Naive thymus-derived CD4-positive, alpha-beta T cell (primary cell): ENCODE measurements around the gene SYVN1. TPM values are rescaled to one million over a fixed set of nuclear protein-coding genes. Genes with fewer than 3 reads are reported as not detected.

ENCODE experiments used
- ATAC-seq: fragments of 150-1000 bp; cut with Tn5 transposase; 2 replicates; pipeline ENCODE4 v1.10.0; 2021; ENCODE audit warnings: mild to moderate bottlenecking, moderate library complexity
- CTCF ChIA-PET: fragments of 350-600 bp; sonication (Branson Sonifier 250); formaldehyde crosslinking; loops from one replicate; lab custom pipeline; 2021; ENCODE audit warnings: antibody characterized with exemption; lab: Charles Lee
- POLR2A ChIA-PET: fragments of 350-600 bp; sonication (Branson Sonifier 250); formaldehyde crosslinking; loops from one replicate; lab custom pipeline; 2021; ENCODE audit warnings: antibody characterized with exemption, inconsistent platforms; lab: Charles Lee
- DNase-seq, 9 donors: peaks; one replicate each; pipeline versions ENCODE4 v3.0.0 to v3.0.0-alpha.2; 2020 to 2022; ENCODE audit warnings: mixed read lengths in 1 of 9
- H3K27ac ChIP-seq: one replicate; pipeline ENCODE4 v1.7.0; 2013; ENCODE audit warnings: mild to moderate bottlenecking, low read depth, low read length, moderate library complexity
- H3K27me3 ChIP-seq, 2 donors: one replicate each; pipeline ENCODE4 v1.7.0; 2013; ENCODE audit warnings: low read length in 2 of 2, mild to moderate bottlenecking in 2 of 2, moderate library complexity in 2 of 2; ENCODE audit not compliant: control insufficient read depth in 2 of 2, insufficient read depth in 2 of 2
- H3K36me3 ChIP-seq, 3 experiments: 1 replicate in 2 of 3; 2 replicates in 1 of 3; pipeline ENCODE4 v1.7.0; 2013; ENCODE audit warnings: low read length in 3 of 3, mild to moderate bottlenecking in 3 of 3, moderate library complexity in 1 of 3; ENCODE audit not compliant: insufficient read depth in 3 of 3, control insufficient read depth in 2 of 3
- H3K4me1 ChIP-seq, 2 donors: one replicate each; pipeline ENCODE4 v1.7.0; 2013; ENCODE audit warnings: low read length in 2 of 2, mild to moderate bottlenecking in 2 of 2, moderate library complexity in 1 of 2; ENCODE audit not compliant: control insufficient read depth in 2 of 2, insufficient read depth in 2 of 2
- H3K4me3 ChIP-seq: 2 replicates; pipeline ENCODE4 v1.7.0; 2013; ENCODE audit warnings: mild to moderate bottlenecking, low read length
- H3K9me3 ChIP-seq, 3 experiments: 1 replicate in 2 of 3; 2 replicates in 1 of 3; pipeline ENCODE4 v1.7.0; 2013; ENCODE audit warnings: low read length in 3 of 3; ENCODE audit not compliant: control insufficient read depth in 2 of 3
- H3K27ac Mint-ChIP-seq, 9 donors: one replicate each; pipeline ENCODE4 v1.8.0; 2020 to 2022; ENCODE audit warnings: mixed read lengths in 9 of 9, mild to moderate bottlenecking in 8 of 9, moderate library complexity in 5 of 9, inconsistent platforms in 2 of 9
- H3K27me3 Mint-ChIP-seq, 5 donors: one replicate each; pipeline ENCODE4 v1.8.0; 2021 to 2022; ENCODE audit warnings: mixed read lengths in 5 of 5, mild to moderate bottlenecking in 1 of 5
- H3K36me3 Mint-ChIP-seq, 5 donors: one replicate each; pipeline ENCODE4 v1.8.0; 2020 to 2022; ENCODE audit warnings: mixed read lengths in 5 of 5, mild to moderate bottlenecking in 3 of 5, inconsistent platforms in 1 of 5
- H3K4me1 Mint-ChIP-seq, 7 donors: one replicate each; pipeline ENCODE4 v1.8.0; 2020 to 2022; ENCODE audit warnings: mixed read lengths in 7 of 7, mild to moderate bottlenecking in 3 of 7, inconsistent platforms in 1 of 7
- H3K4me3 Mint-ChIP-seq, 10 donors: one replicate each; pipeline ENCODE4 v1.8.0; 2020 to 2022; ENCODE audit warnings: mild to moderate bottlenecking in 10 of 10, mixed read lengths in 10 of 10, moderate library complexity in 6 of 10, inconsistent platforms in 2 of 10
- H3K9me3 Mint-ChIP-seq, 11 donors: one replicate each; pipeline ENCODE4 v1.8.0; 2020 to 2022; ENCODE audit warnings: mixed read lengths in 11 of 11, mild to moderate bottlenecking in 4 of 11, inconsistent platforms in 1 of 11, moderate library complexity in 1 of 11
- intact Hi-C, 2 donors: fragments of 100-400 bp; cut with micrococcal nuclease; formaldehyde crosslinking; loops; one replicate each; pipeline ENCODE4 v1.15.1; 2023
- polyA plus RNA-seq, 2 donors: library from polyadenylated mRNA; unstranded; fragments of 300-500 nt; fragmentation: Illumina TruSeq; gene quantifications; one replicate each; pipeline ENCODE4 v1.2.3, GENCODE V29; 2021
- total RNA-seq, 6 experiments: library from RNA in 5 of 6; stranded (reverse) in 5 of 6; gene quantifications; 1 replicate in 5 of 6; 2 replicates in 1 of 6; pipeline ENCODE4 v1.2.3 and lab custom pipeline; 2021 to 2026

SYVN1 gene
- total and polyA plus RNA-seq, 7 experiments from 2014 or later: 8.6 to 84.6 (median 67.5) TPM

GRCh38 chr11:65109231-65110198 lies 24.8 kb downstream of the SYVN1 start:
- intact Hi-C loops: loop anchor here (1.0 to 10.0 kb wide), 15 partner anchors 9 to 403 kb away; partner anchors contain the start of genes CAPN1 (in 2 of the 2), ARL2 (in 1 of the 2), CDC42EP2 (in 1 of the 2) and CDCA5 (in 1 of the 2)
- peaks cover 28 to 45% (median 38%) of the 10 kb centered on the region in 7 donors for H3K4me1 Mint-ChIP-seq
- POLR2A ChIA-PET: interaction anchor here (1.0 to 7.5 kb wide), 12 partner anchors 9 to 400 kb away, joined by 3 to 98 read pairs (median 4); partner anchors contain the start of genes ARL2, CAPN1, DPF2 and FAU
- peaks cover 0 to 15% (median 8%) of the 10 kb centered on the region in 5 donors for H3K36me3 Mint-ChIP-seq
- Histone ChIP-seq H3K36me3 (peaks cover 0 to 46% (median 4%) of the 10 kb centered on the region in 3 experiments), H3K27ac (peak overlapping the region; percentile 70), H3K27me3 (no peaks in the 10 kb centered on the region), H3K9me3 (no peaks in the 10 kb centered on the region), H3K4me1 (peaks cover 21 to 23% of the 10 kb centered on the region in 2 donors), H3K4me3 (no peak overlapping the region)
- ATAC-seq (no peak), DNase-seq (no peak)
- H3K27me3 Mint-ChIP-seq: no peaks in the 10 kb centered on the region
- no peak overlapping the region for H3K4me3 Mint-ChIP-seq
- H3K9me3 Mint-ChIP-seq: no peaks in the 10 kb centered on the region
- CTCF ChIA-PET: interaction anchor here (0.5 to 4.1 kb wide), 10 partner anchors 8 to 294 kb away, joined by 3 to 48 read pairs (median 4); partner anchors contain the start of genes CAPN1, FAU and MRPL49
- H3K27ac Mint-ChIP-seq: peak overlapping the region in 8 of 9 donors; percentile 50 to 100 (median 88)

DNA sequence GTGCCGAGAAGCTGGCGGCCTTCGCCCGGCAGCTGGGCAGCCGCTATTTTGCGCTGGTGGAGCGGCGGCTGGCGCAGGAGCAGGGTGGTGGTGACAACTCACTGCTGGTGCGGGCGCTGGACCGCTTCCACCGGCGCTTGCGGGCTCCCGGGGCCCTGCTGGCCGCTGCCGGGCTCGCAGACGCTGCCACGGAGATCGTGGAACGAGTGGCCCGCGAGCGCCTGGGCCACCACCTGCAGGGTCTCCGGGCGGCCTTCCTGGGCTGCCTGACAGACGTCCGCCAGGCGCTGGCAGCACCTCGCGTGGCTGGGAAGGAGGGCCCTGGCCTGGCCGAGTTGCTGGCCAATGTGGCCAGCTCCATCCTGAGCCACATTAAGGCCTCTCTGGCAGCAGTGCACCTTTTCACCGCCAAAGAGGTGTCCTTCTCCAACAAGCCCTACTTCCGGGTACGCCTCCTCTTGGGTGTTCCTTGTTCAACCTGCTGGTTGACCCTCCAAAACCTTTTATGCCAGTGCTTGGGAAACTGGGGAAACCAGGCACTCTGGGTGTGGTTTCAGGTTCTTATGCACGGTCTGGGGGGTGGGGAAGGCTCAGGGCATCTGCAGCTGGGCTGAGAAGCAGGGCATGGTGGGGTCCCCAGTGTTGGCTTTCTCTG lies 25.7 kb downstream of the SYVN1 start:
- Mint-ChIP-seq H3K36me3 (peaks cover 0 to 15% (median 9%) of the 10 kb centered on the region in 5 donors), H3K4me3 (no peak overlapping the region), H3K9me3 (no peaks in the 10 kb centered on the region), H3K27ac (no peak overlapping the region), H3K27me3 (no peaks in the 10 kb centered on the region), H3K4me1 (peaks cover 30 to 41% (median 33%) of the 10 kb centered on the region in 7 donors)
- ChIA-PET CTCF (interaction anchor here (0.6 to 1.2 kb wide), 2 partner anchors 17 to 620 kb away, joined by 3 read pairs; no protein-coding TSS in a partner anchor), POLR2A (interaction anchor here (0.6 to 7.5 kb wide), 4 partner anchors 9 to 23 kb away, joined by 3 to 98 read pairs (median 40); partner anchors contain the start of genes FAU, MRPL49, VPS51 and ZNHIT2)
- Histone ChIP-seq H3K4me3 (no peak overlapping the region), H3K9me3 (no peaks in the 10 kb centered on the region), H3K27me3 (no peaks in the 10 kb centered on the region), H3K27ac (no peak overlapping the region), H3K36me3 (peaks cover 0 to 47% (median 4%) of the 10 kb centered on the region in 3 experiments), H3K4me1 (peaks cover 19 to 22% of the 10 kb centered on the region in 2 donors)
- intact Hi-C loops: no loop called here
- DNase-seq (no peak), ATAC-seq (no peak)

GRCh38 chr11:65107751-65108468 lies 26.4 kb downstream of the SYVN1 start:
- no peaks in the 10 kb centered on the region for H3K27me3 ChIP-seq
- H3K4me3 ChIP-seq: no peak overlapping the region
- ChIA-PET POLR2A (interaction anchor here (0.6 to 7.5 kb wide), 4 partner anchors 9 to 24 kb away, joined by 3 to 98 read pairs (median 40); partner anchors contain the start of genes FAU, MRPL49, VPS51 and ZNHIT2), CTCF (interaction anchor here (0.6 kb wide), 1 partner anchor 620 kb away, joined by 3 read pairs; no protein-coding TSS in a partner anchor)
- H3K27me3 Mint-ChIP-seq: no peaks in the 10 kb centered on the region
- H3K9me3 ChIP-seq: no peaks in the 10 kb centered on the region
- H3K27ac Mint-ChIP-seq: no peak overlapping the region
- H3K9me3 Mint-ChIP-seq: no peaks in the 10 kb centered on the region
- H3K27ac ChIP-seq: no peak overlapping the region
- H3K4me1 Mint-ChIP-seq: peaks cover 28 to 35% (median 33%) of the 10 kb centered on the region in 7 donors
- DNase-seq (no peak), ATAC-seq (no peak)
- H3K36me3 ChIP-seq: peaks cover 0 to 47% (median 4%) of the 10 kb centered on the region in 3 experiments
- H3K4me3 Mint-ChIP-seq: no peak overlapping the region
- intact Hi-C loops: no loop called here
- H3K36me3 Mint-ChIP-seq: peaks cover 0 to 18% (median 9%) of the 10 kb centered on the region in 5 donors
- peaks cover 13 to 15% of the 10 kb centered on the region in 2 donors for H3K4me1 ChIP-seq

GRCh38 chr11:65107078-65107477 lies 27.2 kb downstream of the SYVN1 start:
- no peak for ATAC-seq
- no peak for DNase-seq
- H3K27me3 Mint-ChIP-seq: no peaks in the 10 kb centered on the region
- no peaks in the 10 kb centered on the region for H3K27me3 ChIP-seq
- peaks cover 26 to 35% (median 33%) of the 10 kb centered on the region in 7 donors for H3K4me1 Mint-ChIP-seq
- CTCF ChIA-PET: no interaction called here
- H3K4me3 ChIP-seq: no peak overlapping the region
- no peaks in the 10 kb centered on the region for H3K9me3 Mint-ChIP-seq
- peaks cover 13% of the 10 kb centered on the region in 2 donors for H3K4me1 ChIP-seq
- no peak overlapping the region for H3K4me3 Mint-ChIP-seq
- no peaks in the 10 kb centered on the region for H3K9me3 ChIP-seq
- H3K27ac ChIP-seq: no peak overlapping the region
- POLR2A ChIA-PET: interaction anchor here (1.0 to 7.5 kb wide), 2 partner anchors 15 to 84 kb away, joined by 3 to 98 read pairs; partner anchors contain the start of genes FAU and MRPL49
- H3K27ac Mint-ChIP-seq: peak overlapping the region in 1 of 9 donors; percentile 52
- H3K36me3 ChIP-seq: peaks cover 0 to 53% (median 4%) of the 10 kb centered on the region in 3 experiments
- intact Hi-C loops: no loop called here
- peaks cover 0 to 18% (median 9%) of the 10 kb centered on the region in 5 donors for H3K36me3 Mint-ChIP-seq

- POLR2A ChIA-PET: interaction anchor here (0.7 to 1.5 kb wide), 4 partner anchors 31 to 1734 kb away, joined by 3 read pairs; no protein-coding TSS in a partner anchor
- H3K36me3 Mint-ChIP-seq: peaks cover 0 to 22% (median 8%) of the 10 kb centered on the region in 5 donors
- no peaks in the 10 kb centered on the region for H3K27me3 Mint-ChIP-seq
- DNase-seq (no peak), ATAC-seq (no peak)
- H3K9me3 Mint-ChIP-seq: no peaks in the 10 kb centered on the region
- Histone ChIP-seq H3K27me3 (no peaks in the 10 kb centered on the region), H3K27ac (no peak overlapping the region), H3K36me3 (peaks cover 0 to 55% (median 4%) of the 10 kb centered on the region in 3 experiments), H3K4me3 (no peak overlapping the region), H3K4me1 (no peaks in the 10 kb centered on the region), H3K9me3 (no peaks in the 10 kb centered on the region)
- no peak overlapping the region for H3K4me3 Mint-ChIP-seq
- intact Hi-C loops: no loop called here
- CTCF ChIA-PET: interaction anchor here (1.3 kb wide), 1 partner anchor 13 kb away, joined by 5 read pairs; the partner anchor contains the start of gene ZNHIT2
- peak overlapping the region in 1 of 9 donors; percentile 49 for H3K27ac Mint-ChIP-seq
- peaks cover 8 to 26% (median 12%) of the 10 kb centered on the region in 7 donors for H3K4me1 Mint-ChIP-seq
These were observed 29.7 kb downstream of the SYVN1 start for GRCh38 chr11:65104628-65105027.
